ENCODE data around the gene STX1A. TPM values are rescaled to one million over a fixed set of nuclear protein-coding genes. Genes with fewer than 3 reads are reported as not detected.

STX1A gene
- total and polyA plus RNA-seq, 2 donors from 2014 or later, result 2.2 to 7.4 TPM

DNA sequence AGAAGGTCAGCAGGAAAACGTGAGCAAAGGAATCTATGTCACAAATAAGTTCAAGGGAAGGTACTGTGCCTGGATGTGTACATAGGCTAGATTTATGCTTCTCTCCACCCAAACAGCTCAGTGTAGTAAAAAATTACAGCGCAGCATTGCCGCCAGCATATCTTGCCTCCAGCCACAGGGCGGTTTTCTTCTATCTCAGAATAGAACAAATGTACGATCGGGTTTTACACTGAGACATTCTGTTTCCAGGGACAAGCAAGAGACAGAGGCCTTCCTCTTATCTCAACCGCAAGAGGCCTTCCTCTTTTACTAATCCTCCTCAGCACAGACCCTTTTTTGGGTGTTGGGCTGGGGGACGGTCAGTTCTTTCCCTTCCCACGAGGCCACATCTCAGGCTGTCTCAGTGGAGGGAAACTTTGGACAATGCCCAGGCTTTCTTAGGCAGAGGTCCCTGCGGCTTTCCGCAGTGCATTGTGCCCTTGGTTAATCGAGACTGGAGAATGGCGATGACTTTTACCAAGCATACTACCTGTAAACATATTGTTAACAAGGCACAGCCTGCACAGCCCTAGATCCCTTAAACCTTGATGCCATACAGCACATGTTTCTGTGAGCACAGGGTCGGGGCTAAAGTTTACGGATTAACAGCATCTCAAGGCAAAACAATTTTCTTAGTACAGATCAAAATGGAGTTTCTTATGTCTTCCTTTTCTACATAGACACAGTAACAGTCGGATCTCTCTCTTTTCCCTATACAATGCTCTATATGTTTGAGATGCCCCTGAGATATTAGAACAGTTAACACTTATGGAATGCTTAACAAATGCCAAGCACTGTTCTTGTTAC is 30.7 kb upstream of the STX1A start:
- Histone ChIP-seq H3K4me3 (ENCODE audit: low read length in 3 of 3) (no peak overlapping the region), H3K27ac (ENCODE audit: low read depth in 2 of 2, low read length in 2 of 2) (no peak overlapping the region), H3K9ac (ENCODE audit: low read length in 3 of 3) (no peak overlapping the region), H3K36me3 (ENCODE audit: control insufficient read depth in 2 of 3, insufficient read depth in 3 of 3, low read length in 3 of 3) (no peaks in the 10 kb centered on the region), H3K27me3 (ENCODE audit: control insufficient read depth, insufficient read depth, low read length) (no peaks in the 10 kb centered on the region), H3K4me1 (ENCODE audit: control insufficient read depth in 2 of 3, insufficient read depth in 2 of 3, low read depth in 1 of 3, low read length in 3 of 3) (no peaks in the 10 kb centered on the region), H3K9me3 (ENCODE audit: control insufficient read depth in 2 of 3, insufficient read depth in 1 of 3, low read length in 3 of 3) (no peaks in the 10 kb centered on the region)
- FAIRE-seq (no peak), DNase-seq (no peak)
- TF ChIP-seq, protein P1, sequence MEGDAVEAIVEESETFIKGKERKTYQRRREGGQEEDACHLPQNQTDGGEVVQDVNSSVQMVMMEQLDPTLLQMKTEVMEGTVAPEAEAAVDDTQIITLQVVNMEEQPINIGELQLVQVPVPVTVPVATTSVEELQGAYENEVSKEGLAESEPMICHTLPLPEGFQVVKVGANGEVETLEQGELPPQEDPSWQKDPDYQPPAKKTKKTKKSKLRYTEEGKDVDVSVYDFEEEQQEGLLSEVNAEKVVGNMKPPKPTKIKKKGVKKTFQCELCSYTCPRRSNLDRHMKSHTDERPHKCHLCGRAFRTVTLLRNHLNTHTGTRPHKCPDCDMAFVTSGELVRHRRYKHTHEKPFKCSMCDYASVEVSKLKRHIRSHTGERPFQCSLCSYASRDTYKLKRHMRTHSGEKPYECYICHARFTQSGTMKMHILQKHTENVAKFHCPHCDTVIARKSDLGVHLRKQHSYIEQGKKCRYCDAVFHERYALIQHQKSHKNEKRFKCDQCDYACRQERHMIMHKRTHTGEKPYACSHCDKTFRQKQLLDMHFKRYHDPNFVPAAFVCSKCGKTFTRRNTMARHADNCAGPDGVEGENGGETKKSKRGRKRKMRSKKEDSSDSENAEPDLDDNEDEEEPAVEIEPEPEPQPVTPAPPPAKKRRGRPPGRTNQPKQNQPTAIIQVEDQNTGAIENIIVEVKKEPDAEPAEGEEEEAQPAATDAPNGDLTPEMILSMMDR (IDR thresholded peaks at IDR 0.05; ENCODE audit: borderline replicate concordance, extremely low read depth, insufficient read depth), result no peak
- intact Hi-C loops (cut with DNase I), result no loop called here

DNA sequence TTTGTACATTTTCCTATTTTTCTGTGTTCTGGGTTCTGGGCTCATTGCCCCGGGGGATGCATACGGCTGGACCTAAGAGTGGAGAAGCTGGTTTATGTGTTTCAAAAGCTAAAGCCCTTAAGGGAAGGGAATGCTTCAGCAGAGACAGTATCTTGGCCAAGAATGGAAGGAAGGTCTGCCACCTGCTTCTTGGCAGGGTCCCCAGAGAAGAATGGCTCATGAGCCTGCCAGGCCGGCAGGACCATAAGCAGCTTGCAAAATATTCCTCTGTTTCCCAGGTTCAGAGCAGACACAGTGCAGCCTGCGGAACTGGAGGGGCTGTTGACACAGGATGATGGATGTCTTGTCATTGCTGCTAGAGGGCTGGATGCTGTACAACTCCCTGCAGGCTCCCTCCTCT is 26.9 kb upstream of the STX1A start:
- FAIRE-seq, result no peak
- H3K36me3 ChIP-seq (ENCODE audit: control insufficient read depth in 2 of 3, insufficient read depth in 3 of 3, low read length in 3 of 3), result no peaks in the 10 kb centered on the region
- TF ChIP-seq, protein P1 (IDR thresholded peaks at IDR 0.05; ENCODE audit: borderline replicate concordance, extremely low read depth, insufficient read depth), result no peak
- H3K4me1 ChIP-seq (ENCODE audit: control insufficient read depth in 2 of 3, insufficient read depth in 2 of 3, low read depth in 1 of 3, low read length in 3 of 3), result peaks cover 4 to 23% (median 14%) of the 10 kb centered on the region in 3 donors
- no peaks in the 10 kb centered on the region for H3K27me3 ChIP-seq (ENCODE audit: control insufficient read depth, insufficient read depth, low read length)
- H3K9ac ChIP-seq (ENCODE audit: low read length in 3 of 3), result no peak overlapping the region
- no peak overlapping the region for H3K4me3 ChIP-seq (ENCODE audit: low read length in 3 of 3)
- H3K27ac ChIP-seq (ENCODE audit: low read depth in 2 of 2, low read length in 2 of 2), result no peak overlapping the region
- DNase-seq, result no peak
- no peaks in the 10 kb centered on the region for H3K9me3 ChIP-seq (ENCODE audit: control insufficient read depth in 2 of 3, insufficient read depth in 1 of 3, low read length in 3 of 3)
- intact Hi-C loops (cut with DNase I), result no loop called here

- TF ChIP-seq, protein P1 (IDR thresholded peaks at IDR 0.05; ENCODE audit: borderline replicate concordance, extremely low read depth, insufficient read depth), result peak; percentile 9
- H3K9ac ChIP-seq (ENCODE audit: low read length in 3 of 3), result peak overlapping the region in 2 of 3 donors; percentile 46 to 87
- H3K27me3 ChIP-seq (ENCODE audit: control insufficient read depth, insufficient read depth, low read length), result no peaks in the 10 kb centered on the region
- H3K27ac ChIP-seq (ENCODE audit: low read depth in 2 of 2, low read length in 2 of 2), result peak overlapping the region; percentile 98 to 99
- FAIRE-seq, result no peak
- H3K36me3 ChIP-seq (ENCODE audit: control insufficient read depth in 2 of 3, insufficient read depth in 3 of 3, low read length in 3 of 3), result no peaks in the 10 kb centered on the region
- peak; percentile 98 to 99 (median 99) for DNase-seq
- H3K4me1 ChIP-seq (ENCODE audit: control insufficient read depth in 2 of 3, insufficient read depth in 2 of 3, low read depth in 1 of 3, low read length in 3 of 3), result peaks cover 4 to 23% (median 14%) of the 10 kb centered on the region in 3 donors
- intact Hi-C loops (cut with DNase I), result no loop called here
- H3K9me3 ChIP-seq (ENCODE audit: control insufficient read depth in 2 of 3, insufficient read depth in 1 of 3, low read length in 3 of 3), result no peaks in the 10 kb centered on the region
- peak overlapping the region in 2 of 3 donors; percentile 40 to 53 for H3K4me3 ChIP-seq (ENCODE audit: low read length in 3 of 3)
These were observed 23.5 kb upstream of the STX1A start for GRCh38 chr7:73742753-73743641.

All from kidney (tissue), 14 donors.